HG03280 (cell line): Measurements from ENCODE around the gene TEF.

Experiments
- ATAC-seq: cut with Tn5 transposase; IDR thresholded peaks from one replicate; pipeline ENCODE4 v1.9.1; 2021; ENCODE audit warnings: mild to moderate bottlenecking, moderate library complexity; ENCODE audit not compliant: unreplicated experiment

TEF gene

DNA sequence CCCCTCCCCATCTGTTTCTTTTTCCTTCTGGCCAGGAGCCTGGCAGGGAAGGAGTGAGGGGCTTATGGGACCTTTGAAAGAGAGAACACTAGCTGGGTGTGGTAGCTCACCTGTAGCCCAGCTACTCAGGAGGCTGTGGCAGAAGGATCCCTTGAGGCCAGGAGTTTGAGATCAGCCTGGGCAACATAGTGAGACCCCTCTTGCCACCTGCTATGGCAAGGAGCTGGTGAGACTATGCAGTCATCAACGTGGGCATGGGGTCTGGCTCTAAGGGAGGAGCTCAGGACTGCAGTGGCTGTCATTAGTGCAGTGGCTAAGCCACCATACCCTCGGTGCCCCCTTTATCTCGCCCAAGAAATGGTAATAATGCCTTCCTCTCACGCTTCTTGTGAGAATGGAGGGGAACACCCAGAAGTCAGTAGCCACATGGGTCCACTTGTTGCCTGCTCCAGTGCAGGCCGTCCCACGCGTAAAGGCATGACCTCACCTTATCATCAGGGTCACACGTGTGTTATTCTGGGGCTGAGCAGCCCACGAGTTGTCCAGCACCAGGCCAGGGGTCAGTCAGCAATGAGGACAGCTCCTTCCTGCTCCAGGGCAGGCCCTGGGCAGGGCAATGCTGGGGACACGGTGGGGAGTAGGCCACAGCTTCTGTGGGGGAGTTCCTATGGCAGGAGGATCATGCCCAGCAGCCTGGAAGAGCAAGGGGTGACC lies 27.7 kb upstream of the TEF start:
- ATAC-seq, result no peak

DNA sequence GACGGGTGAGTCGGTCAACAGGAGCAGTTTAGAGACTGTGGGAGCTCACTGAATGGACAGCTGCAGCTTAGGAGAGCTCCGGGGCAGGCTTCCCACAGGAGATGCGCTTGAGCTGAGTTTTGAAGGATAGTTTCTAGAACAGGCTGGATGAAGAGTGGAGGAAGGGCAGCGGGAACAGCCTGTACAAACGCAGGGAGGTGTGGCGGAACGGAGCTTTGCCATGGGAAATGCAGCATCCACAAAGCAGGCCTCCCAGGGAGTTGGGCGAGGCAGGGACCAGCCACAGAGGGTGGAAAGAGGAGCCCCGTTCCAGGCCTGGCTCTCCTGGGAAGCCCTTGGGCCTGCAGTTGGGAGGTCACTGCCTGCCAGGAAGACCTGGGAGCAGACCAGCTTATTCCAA lies 26.8 kb upstream of the TEF start:
- no peak for ATAC-seq

DNA sequence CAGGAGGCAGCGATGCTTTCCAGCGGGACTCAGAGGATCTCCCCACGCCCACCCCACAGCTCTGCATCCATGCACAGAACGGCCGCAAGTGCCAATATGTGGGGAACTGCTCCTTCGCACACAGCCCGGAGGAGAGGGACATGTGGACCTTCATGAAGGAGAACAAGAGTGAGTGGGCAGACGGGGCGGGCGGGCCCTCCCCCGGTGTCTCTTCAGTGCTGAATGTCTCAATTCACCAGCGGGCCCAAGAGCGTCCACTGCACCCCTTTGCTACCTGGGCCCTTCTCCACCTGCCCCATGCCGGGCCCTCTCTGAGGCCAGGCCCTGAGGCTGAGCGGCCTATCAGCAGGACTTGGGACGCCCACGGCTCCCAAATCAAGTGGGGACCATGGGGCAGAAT lies 25.8 kb upstream of the TEF start:
- ATAC-seq, result no peak

DNA sequence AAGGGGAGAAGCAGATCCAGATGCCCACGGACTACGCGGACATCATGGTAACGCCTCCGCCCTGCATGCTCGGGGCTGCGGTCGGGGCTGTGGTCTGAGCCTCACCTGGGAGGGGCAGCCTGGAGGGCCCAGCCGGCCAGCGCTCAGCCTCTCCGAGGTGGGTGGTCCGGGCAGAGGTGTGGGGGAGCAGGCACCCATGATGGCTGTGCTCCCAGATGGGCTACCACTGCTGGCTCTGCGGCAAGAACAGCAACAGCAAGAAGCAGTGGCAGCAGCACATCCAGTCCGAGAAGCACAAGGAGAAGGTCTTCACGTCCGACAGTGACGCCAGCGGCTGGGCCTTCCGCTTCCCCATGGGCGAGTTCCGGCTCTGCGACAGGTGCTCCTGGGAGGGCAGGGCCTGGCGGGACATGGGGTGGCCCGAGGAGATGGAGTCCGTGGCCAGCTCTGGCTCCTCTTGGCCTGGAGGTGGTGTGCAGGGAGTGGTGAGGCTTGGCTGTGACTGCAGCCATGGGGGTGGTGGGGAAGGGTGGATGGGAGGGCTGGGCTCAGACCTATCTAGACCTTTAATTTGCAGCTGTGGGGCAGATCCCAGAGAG lies 25.2 kb upstream of the TEF start:
- no peak for ATAC-seq

DNA sequence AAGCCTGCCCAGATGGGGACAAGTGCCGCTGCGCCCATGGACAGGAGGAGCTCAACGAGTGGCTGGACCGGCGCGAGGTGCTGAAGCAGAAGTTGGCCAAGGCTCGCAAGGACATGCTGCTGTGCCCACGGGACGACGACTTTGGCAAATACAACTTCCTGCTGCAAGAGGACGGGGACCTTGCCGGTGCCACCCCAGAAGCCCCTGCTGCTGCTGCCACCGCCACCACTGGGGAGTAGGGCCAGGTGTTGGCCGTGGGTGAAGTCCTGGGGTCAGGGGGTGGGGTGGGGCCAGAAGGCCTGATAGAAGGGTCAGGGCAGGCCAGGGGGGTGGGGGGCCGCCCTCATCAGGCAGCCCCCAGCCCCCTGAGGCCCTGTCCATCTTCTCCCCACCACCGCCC lies 24.6 kb upstream of the TEF start:
- no peak for ATAC-seq

DNA sequence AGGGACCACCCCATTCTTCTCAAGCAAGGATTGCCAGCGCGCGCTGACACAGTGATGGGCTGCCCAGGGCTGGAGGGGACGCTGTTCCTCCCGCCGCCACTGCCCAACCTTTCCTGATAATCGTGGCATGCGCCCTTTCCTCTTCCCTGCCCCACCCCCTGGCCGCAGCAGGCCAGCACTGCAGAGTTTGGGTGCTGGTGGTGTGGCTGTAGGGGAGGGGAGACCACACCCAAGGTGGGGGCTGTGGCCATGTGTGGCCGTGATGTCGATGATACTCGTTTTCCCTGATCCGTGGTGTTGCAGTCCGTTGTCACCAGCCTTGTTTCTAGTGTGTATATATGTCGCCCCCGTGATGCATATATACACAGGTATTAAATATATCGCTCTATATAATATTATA lies 22.8 kb upstream of the TEF start:
- ATAC-seq, result no peak

DNA sequence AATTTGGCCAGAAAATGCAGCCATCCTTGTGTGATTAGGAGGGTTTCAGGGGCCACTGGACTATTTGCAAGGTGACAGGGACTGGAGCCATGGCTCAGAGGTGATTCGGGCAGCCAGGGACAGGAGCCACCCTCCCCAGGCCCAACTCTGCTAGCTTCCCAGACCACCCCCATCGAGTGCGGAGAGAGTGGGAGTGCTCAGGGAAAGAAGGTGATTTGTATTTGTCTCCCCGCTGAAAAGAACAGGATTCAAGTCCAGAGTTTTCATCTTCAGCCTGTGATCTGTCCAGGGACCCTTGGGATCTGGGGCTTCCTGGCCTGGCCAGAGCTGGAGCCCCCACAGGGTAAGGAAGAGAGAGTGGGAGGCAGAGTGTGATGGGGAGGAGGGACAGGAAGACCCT lies 22.4 kb upstream of the TEF start:
- ATAC-seq, result no peak

DNA sequence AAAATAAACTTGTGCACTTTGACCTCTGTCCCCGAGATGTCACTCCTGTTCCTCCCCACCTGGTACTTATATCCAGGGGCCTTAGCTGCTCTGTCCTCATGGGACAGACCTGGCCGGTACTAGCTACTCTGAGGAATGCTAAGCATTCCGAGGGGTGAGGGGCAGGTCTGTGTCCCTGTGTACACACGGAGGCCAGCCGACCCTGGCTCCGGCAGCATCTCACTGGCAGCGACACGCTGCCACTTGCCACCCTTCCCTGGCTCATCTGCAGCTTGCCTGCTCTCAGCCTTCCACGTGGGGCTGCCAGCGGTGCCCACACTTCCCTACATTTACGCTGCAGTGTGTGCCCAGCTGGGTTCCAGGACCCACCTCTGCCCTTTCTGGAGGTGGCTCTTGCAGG lies 21.6 kb upstream of the TEF start:
- ATAC-seq, result no peak

DNA sequence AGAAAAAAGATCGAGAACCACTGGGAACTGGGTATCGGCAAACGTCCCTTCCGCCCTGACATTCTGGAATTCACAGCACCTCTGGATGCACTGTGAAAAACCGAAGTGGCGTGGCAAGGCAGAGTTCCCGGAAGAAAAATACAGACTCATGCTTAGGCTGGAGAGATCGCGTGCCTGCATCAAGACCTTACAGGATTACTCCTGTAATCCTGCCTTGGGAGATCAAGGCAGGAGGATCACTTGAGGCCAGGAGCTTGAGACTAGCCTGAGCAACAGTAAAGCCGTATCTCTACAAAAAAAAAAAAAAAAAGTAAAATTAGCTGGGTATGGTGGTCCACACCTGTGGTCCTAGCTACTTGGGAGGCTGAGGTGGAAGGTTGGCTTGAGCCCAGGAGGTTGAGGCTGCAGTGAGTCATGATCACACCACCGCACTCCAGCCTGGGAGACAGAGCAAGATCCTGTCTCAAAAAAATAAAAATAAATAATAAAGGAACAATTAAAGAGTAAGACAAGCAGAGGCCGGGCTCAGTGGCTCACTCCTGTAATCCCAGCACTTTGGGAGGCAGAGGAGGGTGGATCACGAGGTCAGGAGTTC lies 19.9 kb upstream of the TEF start:
- no peak for ATAC-seq

DNA sequence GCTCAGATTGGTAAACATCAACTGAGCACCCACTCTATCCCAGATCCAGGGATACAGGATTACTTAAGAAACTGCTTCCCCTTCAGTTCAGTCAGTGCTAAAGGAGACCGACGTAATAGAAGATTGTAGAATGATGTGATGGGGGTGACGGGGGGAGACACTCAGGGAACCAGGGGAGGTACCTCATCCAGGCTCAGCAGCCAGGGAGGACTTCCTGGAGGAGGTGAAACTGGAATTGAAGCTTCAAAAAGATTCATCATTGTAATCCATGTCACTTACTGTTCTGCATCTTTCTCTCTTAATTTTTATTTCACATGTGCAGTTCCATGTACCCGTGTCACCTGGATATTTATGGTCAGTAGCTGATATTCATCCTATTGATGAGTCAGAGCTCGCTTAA lies 19.1 kb upstream of the TEF start:
- no peak for ATAC-seq

DNA sequence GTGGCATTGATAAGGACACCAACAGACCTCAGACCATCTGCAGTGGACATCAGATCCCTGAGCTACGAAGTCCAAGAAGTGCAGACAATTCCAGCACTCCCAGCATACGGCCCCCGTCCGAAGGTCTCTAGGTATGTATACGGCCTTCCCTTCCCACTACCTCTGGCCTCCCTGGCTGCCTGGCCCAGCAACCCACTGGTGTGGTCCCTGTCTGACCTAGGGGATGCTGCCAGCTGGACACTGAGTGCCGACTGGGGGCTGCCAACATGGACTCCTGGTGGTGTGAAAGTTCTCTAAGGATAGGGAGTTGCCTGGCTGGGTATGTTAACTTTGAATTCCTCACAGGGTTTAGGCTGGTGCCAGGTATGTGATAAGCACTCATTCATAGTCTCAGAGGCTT lies 17.5 kb upstream of the TEF start:
- ATAC-seq, result no peak

DNA sequence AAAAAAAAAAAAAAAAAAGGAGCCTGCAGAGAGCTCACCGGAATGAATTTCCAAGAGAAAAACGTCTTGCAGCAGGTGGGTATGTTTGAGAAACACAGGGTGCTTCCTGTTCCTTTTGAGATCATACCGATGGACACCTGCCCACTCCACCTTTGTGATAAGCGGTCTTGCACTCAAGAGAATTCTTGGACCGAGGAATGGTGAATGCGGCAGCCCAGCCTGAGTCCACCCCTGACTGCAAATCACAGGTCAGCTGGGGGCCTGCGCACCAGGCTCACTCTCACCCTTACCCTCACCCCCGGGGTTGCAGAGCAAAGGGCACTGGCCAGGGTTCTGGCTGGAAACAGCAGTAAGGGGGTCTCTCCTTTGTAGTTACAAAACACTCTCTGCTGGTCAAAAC lies 16.8 kb upstream of the TEF start:
- no peak for ATAC-seq

DNA sequence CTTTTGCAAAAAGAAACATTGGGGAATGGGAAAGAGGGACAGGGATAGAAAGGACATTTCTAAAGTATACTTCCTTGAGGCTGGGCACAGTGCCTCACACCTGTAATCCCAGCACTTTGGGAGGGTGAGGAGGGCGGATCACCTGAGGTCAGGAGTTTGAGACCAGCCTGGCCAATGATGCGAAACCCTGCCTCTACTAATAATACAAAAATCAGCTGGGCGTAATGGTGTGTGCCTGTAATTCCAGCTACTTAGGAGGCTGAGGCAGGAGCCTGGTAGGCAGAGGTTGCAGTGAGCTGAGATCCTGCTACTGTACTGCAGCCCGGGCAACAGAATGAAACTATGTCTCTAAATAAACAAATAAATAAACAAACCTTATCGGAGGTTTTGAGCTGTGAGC lies 16.3 kb upstream of the TEF start:
- ATAC-seq, result no peak

DNA sequence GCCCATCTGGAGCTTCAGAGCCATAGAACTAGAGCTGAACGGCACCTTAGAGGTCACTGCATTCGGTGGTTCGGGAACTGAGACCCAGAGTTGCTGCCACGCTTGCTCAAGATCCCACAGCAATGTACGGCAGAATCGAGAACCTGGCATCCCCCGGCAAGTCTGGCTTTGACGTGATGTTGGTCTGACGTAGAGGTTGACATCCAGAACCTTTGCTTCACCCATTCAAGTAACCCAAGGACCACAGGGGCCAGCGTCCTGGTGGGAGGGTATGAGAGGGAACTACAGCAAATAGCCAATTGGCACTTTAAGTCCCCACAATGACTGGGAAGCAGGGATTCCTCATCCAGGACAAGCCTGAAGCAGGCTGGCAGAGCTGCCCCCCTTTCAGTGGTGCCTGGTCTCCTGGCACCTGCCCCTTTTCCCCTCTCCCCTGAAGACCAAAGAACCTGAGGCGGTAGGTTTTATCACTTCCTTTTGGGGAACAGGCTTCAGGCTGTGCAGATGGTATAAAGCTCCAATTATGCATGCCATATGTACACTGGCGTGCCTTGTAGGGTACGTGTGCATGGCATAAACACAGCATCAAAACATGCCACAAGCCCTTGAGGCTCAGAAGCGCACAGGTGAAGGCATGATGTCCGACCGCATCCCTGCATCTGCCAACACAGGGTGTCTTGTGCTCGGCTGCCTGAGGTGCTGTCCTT lies 15.3 kb upstream of the TEF start:
- no peak for ATAC-seq

DNA sequence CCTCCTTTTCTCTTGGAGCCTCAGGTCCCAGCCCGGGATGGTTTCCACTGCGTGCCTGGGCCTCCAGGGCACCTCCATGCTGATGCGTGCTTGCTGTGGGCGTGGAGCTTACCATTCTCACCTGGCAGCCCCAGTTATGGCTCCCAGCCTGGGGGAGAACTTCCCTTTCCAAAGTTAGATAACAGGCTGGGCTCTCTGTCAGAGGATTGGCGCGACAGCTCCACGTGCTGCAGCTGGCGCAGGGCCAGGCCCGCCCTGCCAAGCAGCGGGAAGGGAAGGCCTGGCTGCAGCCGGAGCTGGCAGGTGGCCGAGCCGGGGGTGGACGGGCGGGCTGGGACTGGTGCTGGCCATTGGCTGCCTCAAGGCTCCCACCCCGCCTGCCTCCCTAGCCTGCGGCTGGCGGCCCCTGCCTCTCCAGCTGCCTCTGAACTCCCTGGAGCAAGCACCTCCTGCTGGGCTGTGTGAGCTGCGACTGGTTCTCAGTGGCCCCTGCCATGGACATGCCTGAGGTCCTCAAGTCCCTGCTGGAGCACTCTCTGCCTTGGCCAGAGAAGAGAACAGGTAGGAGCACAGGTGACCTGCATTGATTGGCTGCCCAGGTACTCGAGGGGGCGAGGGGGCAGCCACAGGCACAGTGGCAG lies 14.6 kb upstream of the TEF start:
- no peak for ATAC-seq

DNA sequence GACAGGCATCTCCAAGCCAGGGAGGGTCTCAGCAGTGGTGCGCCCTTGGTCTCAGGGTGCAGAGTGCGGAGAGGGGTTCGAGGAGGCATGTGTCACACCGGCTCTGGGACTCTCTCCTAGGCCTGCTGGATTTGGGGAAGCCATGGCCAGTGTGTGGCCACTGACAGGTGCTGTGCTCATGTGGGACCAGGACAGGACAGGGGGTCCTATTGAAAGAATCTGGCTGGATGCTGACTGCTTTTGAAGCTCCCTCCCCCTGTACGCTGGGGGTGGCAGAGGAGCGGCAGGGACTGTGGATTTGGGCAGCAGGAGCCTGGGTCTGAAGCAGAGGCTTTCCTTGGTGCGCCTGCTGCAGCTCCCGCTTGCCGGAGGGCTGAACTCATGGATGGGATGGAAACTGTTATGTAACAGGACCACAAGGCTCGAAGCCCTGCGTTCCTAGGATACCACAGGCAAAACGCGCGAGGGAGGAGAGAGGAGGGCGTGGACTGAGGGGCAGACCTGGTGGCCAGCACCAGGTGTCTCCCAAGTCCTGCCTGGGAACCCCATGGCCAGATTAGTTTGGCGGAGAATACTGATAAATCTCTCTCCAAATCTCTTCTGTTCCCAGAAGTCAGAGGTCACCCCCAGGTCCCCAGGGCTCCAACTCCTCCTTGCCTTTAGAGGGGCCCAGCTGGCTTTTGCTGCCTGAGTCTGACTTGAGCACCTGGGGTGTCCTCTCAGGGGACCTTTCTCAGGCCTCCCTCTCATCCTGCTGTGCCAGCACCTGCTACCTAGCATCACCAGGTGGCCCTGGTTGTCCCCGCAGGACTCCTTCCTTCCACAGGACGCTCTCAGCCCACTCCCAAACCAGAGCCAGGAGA lies 13.8 kb upstream of the TEF start:
- no peak for ATAC-seq

DNA sequence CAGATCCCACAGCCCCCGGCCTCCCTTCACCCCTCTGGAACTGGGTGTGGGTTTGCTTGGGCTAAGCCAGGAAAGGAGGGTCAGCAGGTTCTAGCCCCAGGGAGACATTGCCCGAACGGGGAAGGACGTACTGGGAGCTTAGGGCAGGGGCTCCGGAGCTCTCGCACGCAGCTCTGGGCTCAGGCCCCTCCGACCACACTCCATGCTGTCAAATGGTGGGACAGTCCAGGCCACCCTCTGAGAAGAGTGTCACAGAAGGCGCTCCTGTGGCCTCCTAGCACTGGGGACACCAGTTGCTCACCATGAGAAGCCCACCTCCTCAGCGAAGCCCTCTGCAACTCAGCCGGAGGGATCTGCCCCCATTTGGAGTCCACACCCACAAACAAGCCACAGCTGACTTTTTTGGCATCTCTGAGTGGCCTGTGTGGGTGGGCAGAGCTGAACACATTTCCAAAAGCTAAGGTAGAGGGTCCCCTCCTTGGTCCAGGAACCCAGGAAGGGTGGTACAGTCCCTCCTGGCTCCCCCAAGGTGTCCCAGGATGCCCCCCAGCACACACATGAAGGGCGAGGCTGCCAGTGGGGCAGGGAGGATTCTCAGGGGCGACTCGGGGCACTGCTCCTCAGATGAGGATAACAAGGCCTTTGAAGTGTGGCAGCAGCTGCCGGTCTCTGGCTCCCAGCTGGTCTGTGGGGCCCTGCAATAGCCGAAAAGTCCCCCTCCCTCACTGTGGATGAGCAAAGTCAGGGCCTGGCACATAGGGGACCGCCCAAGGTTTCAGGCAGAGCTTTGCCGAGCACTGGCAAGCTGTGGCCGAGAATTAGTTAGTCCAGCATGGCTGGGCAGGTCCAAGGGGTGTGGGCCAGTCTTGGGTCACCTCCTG lies 13.0 kb upstream of the TEF start:
- ATAC-seq, result no peak

DNA sequence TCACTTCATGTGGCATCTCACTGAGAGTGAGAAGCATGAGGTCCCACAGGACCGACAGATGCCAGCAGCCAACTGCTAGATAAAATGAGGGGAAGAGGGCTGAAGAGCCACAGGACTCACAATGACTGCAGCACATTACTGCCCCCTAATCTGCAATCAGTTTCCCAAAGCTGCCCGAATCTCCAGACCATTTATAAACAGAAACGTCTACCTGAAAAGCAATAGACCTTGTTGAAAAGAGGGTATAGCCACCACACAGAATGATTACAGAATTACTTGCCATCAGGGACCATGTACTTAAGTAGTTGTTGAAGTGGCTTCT lies 12.4 kb upstream of the TEF start:
- ATAC-seq, result no peak

DNA sequence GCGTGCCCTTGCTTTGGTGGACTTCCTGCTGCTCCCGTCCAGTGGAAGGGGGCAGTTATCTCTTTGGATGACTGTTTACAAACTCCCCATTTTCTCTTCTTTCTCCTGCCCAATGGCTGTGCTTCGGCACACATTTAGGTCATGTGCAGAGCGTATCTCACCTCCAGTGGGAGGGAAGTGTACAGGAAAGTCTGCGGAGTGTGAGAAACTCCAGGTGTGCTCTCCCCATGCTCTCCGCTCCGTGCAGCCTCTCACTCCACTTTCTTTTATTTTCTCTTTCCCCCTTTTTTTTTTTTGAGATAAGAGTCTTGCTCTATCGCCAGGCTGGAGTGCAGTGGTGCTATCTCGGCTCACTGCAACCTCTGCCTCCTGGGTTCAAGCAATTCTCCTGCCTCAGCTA lies 11.9 kb upstream of the TEF start:
- ATAC-seq, result no peak

DNA sequence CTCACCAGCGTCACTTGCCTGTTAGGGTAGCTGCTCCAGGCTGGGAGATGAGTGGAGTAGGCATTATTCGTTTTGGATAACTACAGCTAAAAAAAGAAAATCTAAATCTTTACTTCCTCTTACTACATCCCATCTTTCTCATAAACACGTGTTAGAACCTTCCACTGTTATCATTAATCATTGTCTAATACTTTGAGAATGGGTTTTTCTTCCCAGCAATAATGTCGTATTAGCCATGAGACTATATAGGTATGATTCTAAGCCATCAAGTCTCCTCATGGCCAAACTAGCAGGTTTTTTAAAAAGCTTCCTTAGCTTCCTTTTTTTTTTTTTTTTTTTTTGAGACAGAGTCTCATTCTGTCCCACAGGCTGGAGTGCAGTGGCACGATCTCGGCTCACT lies 3.9 kb upstream of the TEF start:
- no peak for ATAC-seq
